Stimulated activated CD8-positive, alpha-beta memory T cell treated with anti-CD3 and anti-CD28 coated beads, Interleukin-7, amount 100 ng/mL, for 48 hours (primary cell): ENCODE measurements around the gene HYPK.
"Not testable (repeated sequence)": the region's sequence is repeated elsewhere in the genome, so short reads cannot be mapped to it uniquely, and the experiment has no call there.

Source experiments
- DNase-seq, 2 donors: peaks; one replicate each; pipeline ENCODE4 v3.0.0-alpha.2; 2020; ENCODE audit warnings: low read depth in 1 of 2; ENCODE audit errors: extremely low read depth in 1 of 2

Gene HYPK

GRCh38 chr15:43832485-43832884 is 32.1 kb downstream of the HYPK start:
- not testable (repeated sequence) for DNase-seq

GRCh38 chr15:43845421-43845820 is 45.0 kb downstream of the HYPK start:
- no peak for DNase-seq

DNA sequence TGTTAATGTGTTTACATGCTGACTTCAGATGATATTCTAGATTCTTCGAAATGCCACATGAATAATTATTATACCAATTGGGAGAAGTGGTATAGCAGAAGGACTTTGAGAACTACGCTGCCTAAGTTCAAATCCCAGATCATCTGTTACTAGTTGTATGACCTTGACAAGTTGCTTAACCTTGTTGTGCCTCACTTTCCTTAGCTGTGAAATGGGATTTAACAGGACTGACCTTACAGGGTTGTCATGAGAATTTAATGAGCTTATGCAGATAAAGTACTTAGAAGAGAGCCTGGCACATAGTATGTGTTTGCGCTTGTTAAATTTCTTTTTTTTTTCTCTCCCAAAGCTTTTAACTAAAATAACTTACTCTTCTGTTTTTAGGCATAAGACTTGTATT is 50.9 kb downstream of the HYPK start:
- DNase-seq: no peak

DNA sequence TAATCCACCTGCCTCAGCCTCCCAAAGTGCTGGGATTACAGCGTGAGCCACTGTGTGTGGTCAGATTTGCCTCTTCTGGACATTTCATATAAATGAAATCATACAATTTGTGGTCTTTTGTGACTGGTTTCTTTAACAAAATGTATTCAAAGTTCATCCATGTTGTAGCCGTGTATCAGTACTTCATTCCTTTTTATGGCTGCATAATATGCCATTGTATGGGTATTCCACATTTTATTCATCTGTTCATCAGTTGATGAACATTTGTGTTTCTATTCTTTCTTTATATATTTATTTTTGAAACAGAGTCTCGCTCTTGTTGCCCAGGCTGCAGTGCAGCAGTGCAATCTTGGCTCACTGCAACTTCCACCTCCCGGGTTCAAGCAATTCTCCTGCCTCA is 52.2 kb downstream of the HYPK start:
- DNase-seq: no peak
